OCI-LY1 (cell line): Measurements from ENCODE around the gene MRPL22.

Experiments used
- H2AFZ ChIP-seq: fragments of 200-600 bp; sonication (generic), shearing (Covaris generic); 2 replicates; pipeline ENCODE4 v1.6.0; 2014; ENCODE audit warnings: antibody characterized with exemption, mild to moderate bottlenecking, low read length
- H3F3A ChIP-seq: fragments of 200-600 bp; sonication (generic), shearing (Covaris generic); 2 replicates; pipeline ENCODE4 v1.6.0; 2014; ENCODE audit warnings: mild to moderate bottlenecking, antibody characterized with exemption, low read length, moderate library complexity; ENCODE audit not compliant: insufficient read depth
- H3K27ac ChIP-seq: fragments of 200-600 bp; sonication (generic); 2 replicates; pipeline ENCODE4 v1.5.1; 2014; ENCODE audit warnings: low read length, mixed run types, mild to moderate bottlenecking, low read depth; ENCODE audit not compliant: poor library complexity, severe bottlenecking
- H3K27me3 ChIP-seq: fragments of 200-600 bp; sonication (generic); 2 replicates; pipeline ENCODE4 v1.6.0; 2014; ENCODE audit warnings: antibody characterized with exemption, mild to moderate bottlenecking, low read length, moderate library complexity; ENCODE audit not compliant: insufficient read depth
- H3K36me3 ChIP-seq: fragments of 200-600 bp; sonication (generic); 2 replicates; pipeline ENCODE4 v1.6.1; 2014; ENCODE audit warnings: mild to moderate bottlenecking, antibody characterized with exemption, low read length, moderate library complexity, mixed read lengths; ENCODE audit not compliant: insufficient read depth
- H3K4me1 ChIP-seq: fragments of 200-600 bp; sonication (generic); 2 replicates; pipeline ENCODE4 v1.5.1; 2014; ENCODE audit warnings: mild to moderate bottlenecking, low read length, moderate library complexity; ENCODE audit not compliant: insufficient read depth, severe bottlenecking
- H3K4me2 ChIP-seq: fragments of 200-600 bp; sonication (generic), shearing (Covaris generic); 2 replicates; pipeline ENCODE4 v1.6.1; 2014; ENCODE audit warnings: low read length
- H3K4me3 ChIP-seq: fragments of 200-600 bp; sonication (generic); 2 replicates; pipeline ENCODE4 v1.5.1; 2014; ENCODE audit warnings: low read length, low read depth, mild to moderate bottlenecking, mixed read lengths; ENCODE audit not compliant: poor library complexity, severe bottlenecking
- H3K79me2 ChIP-seq: fragments of 200-600 bp; shearing (Covaris generic); 2 replicates; pipeline ENCODE4 v1.6.1; 2016; ENCODE audit warnings: mixed run types, low read length, mixed read lengths; ENCODE audit not compliant: insufficient read depth
- H3K9ac ChIP-seq: fragments of 200-600 bp; sonication (generic), shearing (Covaris generic); 2 replicates; pipeline ENCODE4 v1.6.1; 2014; ENCODE audit warnings: mild to moderate bottlenecking, low read length, mixed read lengths
- H3K9me2 ChIP-seq: fragments of 200-600 bp; sonication (generic), shearing (Covaris generic); 2 replicates; pipeline ENCODE4 v1.6.1; 2014; ENCODE audit warnings: low read depth, mild to moderate bottlenecking, low read length, mixed read lengths
- H3K9me3 ChIP-seq: fragments of 200-600 bp; shearing (Covaris generic); 2 replicates; pipeline ENCODE4 v1.6.1; 2014; ENCODE audit warnings: low read length, mixed read lengths
- H4K20me1 ChIP-seq: fragments of 200-600 bp; sonication (generic), shearing (Covaris generic); 2 replicates; pipeline ENCODE4 v1.6.0; 2016; ENCODE audit warnings: mild to moderate bottlenecking, low read length; ENCODE audit not compliant: insufficient read depth
- CTCF ChIP-seq: fragments of 200-600 bp; sonication (generic), shearing (Covaris generic); IDR thresholded peaks from 2 replicates; pipeline ENCODE4 v1.5.1; 2017; ENCODE audit warnings: mild to moderate bottlenecking, antibody characterized with exemption, low read length, moderate library complexity, mixed read lengths
- EZH2 ChIP-seq: fragments of 200-600 bp; sonication (generic), shearing (Covaris generic); IDR thresholded peaks from 2 replicates; pipeline ENCODE4 v1.8.0; 2017; ENCODE audit warnings: borderline replicate concordance, mixed run types, mild to moderate bottlenecking, antibody characterized with exemption, low read length, moderate library complexity, mixed read lengths

MRPL22 gene

DNA sequence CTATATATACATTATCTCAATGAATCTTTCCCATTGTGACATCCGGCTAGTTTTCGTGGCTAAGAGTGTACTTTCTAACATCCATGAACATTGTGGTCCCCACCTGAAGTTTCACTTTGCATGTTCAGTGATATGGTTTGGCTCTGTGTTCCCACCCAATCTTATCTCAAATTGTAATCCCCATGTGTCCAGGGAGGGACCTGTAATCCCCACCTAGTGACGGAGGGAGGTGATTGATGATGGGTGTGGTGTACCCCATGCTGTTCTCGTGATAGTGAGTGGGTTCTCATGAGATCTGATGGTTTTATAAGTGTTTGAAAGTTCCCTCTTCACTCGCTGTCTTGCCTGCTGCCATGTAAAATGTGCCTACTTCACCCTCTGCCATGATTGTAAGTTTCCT, 28.1 kb downstream of the MRPL22 start:
- Histone ChIP-seq H4K20me1 (no peaks in the 10 kb centered on the region), H3K27me3 (no peaks in the 10 kb centered on the region), H3K4me2 (no peak overlapping the region), H3K9me3 (no peaks in the 10 kb centered on the region), H3K9me2 (no peaks in the 10 kb centered on the region), H3K4me1 (no peaks in the 10 kb centered on the region), H3K36me3 (peaks cover 53% of the 10 kb centered on the region), H3K4me3 (no peak overlapping the region), H3K79me2 (no peaks in the 10 kb centered on the region), H2AFZ (no peak overlapping the region), H3F3A (no peaks in the 10 kb centered on the region), H3K9ac (no peak overlapping the region), H3K27ac (no peak overlapping the region)
- TF ChIP-seq CTCF: no peak
- no peak for TF ChIP-seq EZH2

DNA sequence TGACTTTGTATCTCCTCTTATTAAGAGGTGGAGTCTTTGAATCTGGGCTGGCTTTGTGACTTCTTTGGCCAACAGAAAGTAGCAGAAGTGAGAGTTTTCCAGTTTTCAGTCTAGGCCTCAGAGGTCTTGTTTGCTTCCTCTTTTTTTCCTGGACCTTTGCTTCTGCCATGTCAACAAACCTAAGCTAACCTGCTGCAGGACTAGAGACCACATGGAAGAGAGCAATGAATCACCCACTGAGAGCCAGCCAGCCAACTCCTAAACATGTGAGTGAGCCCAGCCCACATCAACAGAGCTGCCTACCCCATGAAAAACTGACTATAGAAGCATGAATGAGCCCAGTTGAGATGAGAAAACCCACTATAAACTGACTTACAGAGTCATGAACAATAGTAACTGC, 29.9 kb downstream of the MRPL22 start:
- H4K20me1 ChIP-seq: no peaks in the 10 kb centered on the region
- no peaks in the 10 kb centered on the region for H3K79me2 ChIP-seq
- H3K4me2 ChIP-seq: no peak overlapping the region
- H3K27me3 ChIP-seq: no peaks in the 10 kb centered on the region
- no peaks in the 10 kb centered on the region for H3K9me2 ChIP-seq
- H3K4me3 ChIP-seq: no peak overlapping the region
- H3F3A ChIP-seq: no peaks in the 10 kb centered on the region
- H3K36me3 ChIP-seq: peaks cover 41% of the 10 kb centered on the region
- H3K27ac ChIP-seq: no peak overlapping the region
- no peaks in the 10 kb centered on the region for H3K4me1 ChIP-seq
- TF ChIP-seq EZH2 (no peak), CTCF (no peak)
- H3K9ac ChIP-seq: no peak overlapping the region
- no peak overlapping the region for H2AFZ ChIP-seq
- no peaks in the 10 kb centered on the region for H3K9me3 ChIP-seq

DNA sequence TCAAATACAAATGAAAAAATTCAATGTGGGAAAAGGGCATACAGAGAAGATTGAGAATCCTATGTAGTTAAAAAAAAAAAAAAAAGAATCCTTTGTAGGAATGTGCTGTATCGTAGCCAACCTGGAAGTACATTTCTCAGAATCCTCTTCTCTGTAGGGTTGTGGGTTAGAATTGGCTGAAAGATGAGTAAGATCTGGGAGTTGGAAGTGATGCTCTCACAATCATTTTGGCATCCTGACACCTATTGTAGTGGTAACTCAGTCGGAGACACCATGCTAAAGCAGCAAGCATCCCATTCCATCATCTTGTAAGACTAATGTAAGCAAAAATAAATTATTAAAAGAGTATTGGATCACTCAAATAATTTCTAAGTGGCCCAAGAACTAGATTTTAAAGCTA, 30.6 kb downstream of the MRPL22 start:
- Histone ChIP-seq H3K4me1 (no peaks in the 10 kb centered on the region), H3K27ac (no peak overlapping the region), H3F3A (no peaks in the 10 kb centered on the region), H4K20me1 (no peaks in the 10 kb centered on the region), H2AFZ (no peak overlapping the region), H3K9me2 (no peaks in the 10 kb centered on the region), H3K4me3 (no peak overlapping the region), H3K9me3 (no peaks in the 10 kb centered on the region), H3K27me3 (no peaks in the 10 kb centered on the region), H3K79me2 (no peaks in the 10 kb centered on the region), H3K36me3 (peaks cover 34% of the 10 kb centered on the region), H3K9ac (no peak overlapping the region), H3K4me2 (no peak overlapping the region)
- no peak for TF ChIP-seq CTCF
- TF ChIP-seq EZH2: no peak
